ENCODE results near the gene UCHL3. TPM values are rescaled to one million over a fixed set of nuclear protein-coding genes. Genes with fewer than 3 reads are reported as not detected.

The UCHL3 gene
- total RNA-seq, 1 experiment from 2014 or later = 50.8 TPM

GRCh38 chr13:75596657-75597182 lies 47.1 kb downstream of the UCHL3 start:
- H3K4ac ChIP-seq (ENCODE audit: low read depth, low read length) = no peak overlapping the region
- H2BK120ac ChIP-seq (ENCODE audit: low read depth, low read length, poor library complexity, severe bottlenecking) = no peak overlapping the region
- no peak overlapping the region for H3K4me3 Mint-ChIP-seq
- no peak overlapping the region for H3K23ac ChIP-seq (ENCODE audit: insufficient read length, low read depth, low read length)
- no peak for DNase-seq
- H3K56ac ChIP-seq (ENCODE audit: insufficient read length, low read depth, low read length) = no peak overlapping the region
- no peak for TF ChIP-seq CTCF (conservative IDR thresholded peaks at IDR 0.05)
- no peaks in the 10 kb centered on the region; the same call in 1 of the 2 replicates for H3K4me1 ChIP-seq (ENCODE audit: insufficient read depth, low read length)
- H2BK20ac ChIP-seq (ENCODE audit: low read depth, low read length, poor library complexity, severe bottlenecking) = no peak overlapping the region
- H4K20me1 ChIP-seq (ENCODE audit: control insufficient read depth, insufficient read depth, insufficient read length) = no peaks in the 10 kb centered on the region
- H3K4me1 Mint-ChIP-seq = peaks cover 9 to 10% of the 10 kb centered on the region in 2 experiments; a peak in 3 of 4 replicates
- H3K9ac ChIP-seq (ENCODE audit: extremely low read depth, insufficient read length, low read length) = no peak overlapping the region
- H3T11ph ChIP-seq (ENCODE audit: low read length) = no peak overlapping the region
- no CpG with 5 or more reads among the region's 1 CpG for WGBS (ENCODE audit: extremely low coverage, insufficient read length, low lambda C conversion rate)
- no peak overlapping the region for H2BK5ac ChIP-seq (ENCODE audit: insufficient read length, low read length)
- H3K4me2 ChIP-seq (ENCODE audit: insufficient read depth, insufficient read length, low read length) = no peak overlapping the region
- no peak overlapping the region for H2BK15ac ChIP-seq (ENCODE audit: low read depth, low read length)
- no peak overlapping the region for H3K27ac ChIP-seq (ENCODE audit: insufficient read length, low read depth, low read length)
- no peaks in the 10 kb centered on the region for H3K9me3 Mint-ChIP-seq
- no peak overlapping the region for H3K27ac Mint-ChIP-seq
- H3K9me3 ChIP-seq (ENCODE audit: control insufficient read depth, low read depth, low read length) = no peaks in the 10 kb centered on the region
- H3K18ac ChIP-seq (ENCODE audit: insufficient read length, low read depth, low read length) = no peak overlapping the region
- H3K27me3 Mint-ChIP-seq (ENCODE audit: low read depth) = no peaks in the 10 kb centered on the region
- peaks cover 2 to 17% (median 5%) of the 10 kb centered on the region in 3 experiments; a peak in 3 of 7 replicates for H3K36me3 Mint-ChIP-seq (ENCODE audit: insufficient read depth in 1 of 3, low read depth in 3 of 3)
- H3K27me3 ChIP-seq (ENCODE audit: insufficient read depth, low read length) = no peaks in the 10 kb centered on the region
- no peak overlapping the region for H3K14ac ChIP-seq (ENCODE audit: insufficient read depth, low read length)
- no peaks in the 10 kb centered on the region for H3K23me2 ChIP-seq (ENCODE audit: insufficient read length, low read depth, low read length, poor library complexity, severe bottlenecking)
- H2BK12ac ChIP-seq (ENCODE audit: insufficient read length, low read depth, low read length) = no peak overlapping the region
- H2AK5ac ChIP-seq (ENCODE audit: insufficient read length, low read length) = no peak overlapping the region
- H3K79me1 ChIP-seq (ENCODE audit: insufficient read depth, low read depth, low read length, poor library complexity, severe bottlenecking) = no peaks in the 10 kb centered on the region
- H2AFZ ChIP-seq (ENCODE audit: low read length) = no peak overlapping the region
- no peak overlapping the region for H4K5ac ChIP-seq (ENCODE audit: insufficient read length, low read depth, low read length)
- no peaks in the 10 kb centered on the region for H3K79me2 ChIP-seq (ENCODE audit: insufficient read depth, low read length)
- no peak overlapping the region for H4K91ac ChIP-seq (ENCODE audit: insufficient read length, low read depth, low read length)
- H4K8ac ChIP-seq (replicated peaks; ENCODE audit: insufficient read length, low read depth, low read length) = no peak overlapping the region

All from H9 (cell line).